Duodenal mucosa (tissue), 2 donors: Measurements from ENCODE around the gene PTDSS2.

Experiments used
- H3K27ac ChIP-seq: one replicate; pipeline ENCODE4 v1.7.0; 2013; ENCODE audit warnings: low read depth, low read length
- H3K27me3 ChIP-seq, 2 donors: one replicate each; pipeline ENCODE4 v1.7.0; 2013; ENCODE audit warnings: low read length in 2 of 2, control low read depth in 1 of 2; ENCODE audit not compliant: insufficient read depth in 2 of 2, control insufficient read depth in 1 of 2
- H3K36me3 ChIP-seq, 2 donors: one replicate each; pipeline ENCODE4 v1.7.0; 2013; ENCODE audit warnings: low read length in 2 of 2, control low read depth in 1 of 2; ENCODE audit not compliant: insufficient read depth in 2 of 2, control insufficient read depth in 1 of 2
- H3K4me1 ChIP-seq, 2 donors: one replicate each; pipeline ENCODE4 v1.7.0; 2013; ENCODE audit warnings: low read length in 2 of 2, control low read depth in 1 of 2; ENCODE audit not compliant: insufficient read depth in 2 of 2, control insufficient read depth in 1 of 2
- H3K4me3 ChIP-seq, 2 donors: one replicate each; pipeline ENCODE4 v1.7.0; 2013; ENCODE audit warnings: low read length in 2 of 2, low read depth in 1 of 2
- H3K9ac ChIP-seq, 2 donors: one replicate each; pipeline ENCODE4 v1.7.0; 2013; ENCODE audit warnings: low read length in 2 of 2, low read depth in 1 of 2
- H3K9me3 ChIP-seq, 2 donors: one replicate each; pipeline ENCODE4 v1.7.0; 2013; ENCODE audit warnings: low read length in 2 of 2, control low read depth in 1 of 2; ENCODE audit not compliant: control insufficient read depth in 1 of 2

Gene PTDSS2

DNA sequence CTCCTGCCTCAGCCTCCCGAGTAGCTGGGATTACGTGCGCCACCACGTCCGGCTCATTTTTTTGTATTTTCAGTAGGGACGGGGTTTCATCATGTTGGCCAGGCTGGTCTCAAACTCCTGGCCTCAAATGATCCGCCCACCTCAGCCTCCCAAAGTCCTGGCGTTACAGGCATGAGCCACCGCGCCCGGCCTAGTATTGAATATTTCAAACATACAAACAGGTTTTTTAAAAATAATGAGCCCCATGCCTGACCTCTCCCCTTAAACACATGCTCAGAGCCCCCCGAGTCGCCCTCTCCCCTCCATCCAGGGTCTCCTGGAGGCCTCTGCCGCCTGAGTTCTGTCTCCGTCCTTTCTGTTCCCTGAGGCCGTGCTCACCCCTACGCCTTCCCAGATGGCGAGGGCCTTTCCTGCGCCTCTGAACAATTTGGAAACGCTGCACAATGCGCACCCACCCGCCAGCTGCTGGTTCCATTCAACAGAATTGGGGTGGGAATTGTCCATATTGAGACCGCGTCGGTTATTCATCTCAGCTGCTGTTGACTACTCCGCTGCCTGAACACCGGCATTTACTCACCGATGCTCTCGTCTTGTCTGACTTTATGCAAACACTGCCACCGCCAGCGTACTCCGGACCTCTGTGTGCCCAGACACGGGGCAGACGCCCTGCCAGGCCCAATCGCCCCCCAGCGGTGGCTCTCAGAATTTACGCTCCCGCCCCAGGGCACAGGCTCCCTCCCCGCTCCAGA is 70.5 kb downstream of the PTDSS2 start:
- Histone ChIP-seq H3K9me3 (no peaks in the 10 kb centered on the region), H3K36me3 (no peaks in the 10 kb centered on the region), H3K4me3 (no peak overlapping the region), H3K9ac (no peak overlapping the region), H3K4me1 (no peaks in the 10 kb centered on the region), H3K27ac (no peak overlapping the region), H3K27me3 (no peaks in the 10 kb centered on the region)

- no peak overlapping the region for H3K27ac ChIP-seq
- H3K4me1 ChIP-seq, result no peaks in the 10 kb centered on the region
- H3K27me3 ChIP-seq, result no peaks in the 10 kb centered on the region
- no peaks in the 10 kb centered on the region for H3K36me3 ChIP-seq
- no peaks in the 10 kb centered on the region for H3K9me3 ChIP-seq
- H3K4me3 ChIP-seq, result no peak overlapping the region
- H3K9ac ChIP-seq, result no peak overlapping the region
Observed at GRCh38 chr11:521177-521688, 71.2 kb downstream of the PTDSS2 start.

- Histone ChIP-seq H3K9me3 (no peaks in the 10 kb centered on the region), H3K9ac (no peak overlapping the region), H3K4me3 (no peak overlapping the region), H3K27me3 (no peaks in the 10 kb centered on the region), H3K27ac (no peak overlapping the region), H3K36me3 (peaks cover 0 to 2% of the 10 kb centered on the region in 2 donors), H3K4me1 (no peaks in the 10 kb centered on the region)
Observed at GRCh38 chr11:526192-526591, 76.1 kb downstream of the PTDSS2 start.

DNA sequence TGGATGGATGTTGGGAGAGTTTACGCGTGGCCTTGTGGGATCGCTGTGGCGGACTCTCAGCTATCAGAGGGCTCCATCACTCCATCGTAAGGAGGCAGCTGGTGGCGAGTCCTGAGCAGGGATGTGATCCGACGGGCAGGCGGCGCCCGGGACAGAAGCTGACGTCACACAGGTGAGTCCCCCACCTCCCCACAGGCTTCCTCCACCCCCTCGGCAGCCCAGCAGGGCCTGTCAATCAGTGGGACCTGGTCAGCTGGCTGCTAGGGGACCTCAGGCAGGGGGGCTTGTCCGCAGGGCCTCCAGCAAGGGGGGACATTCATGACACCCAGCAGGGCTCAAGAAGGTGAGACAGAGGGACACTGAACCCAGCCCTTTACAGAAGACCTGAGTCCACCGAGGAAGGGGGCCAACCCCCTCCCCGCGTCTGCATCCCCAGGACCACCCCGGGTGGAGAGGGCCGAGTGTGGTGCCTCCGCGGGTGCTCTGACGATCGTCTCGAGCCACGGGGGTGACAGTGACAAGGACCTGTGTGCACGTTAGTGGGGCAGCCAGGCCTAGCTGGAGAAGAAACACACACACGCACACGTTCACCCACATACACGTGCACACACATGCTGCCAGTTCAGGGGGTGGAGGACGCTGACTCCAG is 78.2 kb downstream of the PTDSS2 start:
- H3K27ac ChIP-seq, result no peak overlapping the region
- no peaks in the 10 kb centered on the region for H3K9me3 ChIP-seq
- no peak overlapping the region for H3K4me3 ChIP-seq
- H3K4me1 ChIP-seq, result peaks cover 0 to under 1% of the 10 kb centered on the region in 2 donors
- H3K27me3 ChIP-seq, result no peaks in the 10 kb centered on the region
- H3K9ac ChIP-seq, result no peak overlapping the region
- H3K36me3 ChIP-seq, result peaks cover 11 to 16% of the 10 kb centered on the region in 2 donors

DNA sequence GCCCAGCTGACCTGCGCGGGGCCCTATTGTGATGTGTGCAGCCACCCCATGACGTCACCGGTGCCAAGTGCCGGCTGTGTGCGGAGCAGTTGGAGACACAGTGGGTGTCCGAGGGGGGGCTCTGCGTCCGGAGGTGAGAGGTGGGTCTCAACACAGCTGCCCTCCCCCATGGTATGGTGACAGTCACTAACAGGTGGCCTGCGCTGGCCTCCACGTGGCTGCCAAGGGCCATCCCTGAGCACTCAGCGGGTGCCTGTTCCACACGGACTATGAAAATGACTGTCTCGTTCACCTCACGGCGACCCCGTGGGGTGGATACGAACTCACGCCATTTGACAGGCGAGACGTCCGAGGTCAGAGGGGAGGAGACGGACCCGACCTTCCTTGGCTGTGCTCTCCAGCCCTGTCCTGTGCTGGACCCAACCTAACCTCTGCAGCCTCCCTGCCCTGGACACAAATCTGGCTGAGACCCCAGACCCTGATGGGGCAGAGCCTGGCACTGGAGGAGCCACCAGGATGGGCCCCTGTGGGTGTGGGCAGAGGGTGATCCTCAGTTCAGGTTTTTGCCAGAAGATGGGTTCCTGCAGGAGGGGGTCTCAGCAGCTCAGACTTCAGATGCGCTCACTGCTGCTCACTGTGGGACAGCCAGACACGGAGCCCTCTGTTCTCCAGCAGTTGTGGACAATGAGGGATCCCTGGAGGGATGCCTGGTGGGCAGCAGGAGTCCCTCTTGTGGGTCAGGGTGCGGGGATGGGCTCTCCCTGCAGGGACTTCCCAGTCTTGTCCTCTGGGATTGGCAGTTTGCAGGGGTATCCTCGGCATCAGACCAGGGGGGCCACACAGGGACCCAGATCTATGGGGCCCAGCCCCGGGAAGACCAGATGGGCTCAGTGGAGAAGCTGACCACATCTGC is 79.0 kb downstream of the PTDSS2 start:
- H3K9ac ChIP-seq, result no peak overlapping the region
- H3K9me3 ChIP-seq, result no peaks in the 10 kb centered on the region
- H3K4me1 ChIP-seq, result peaks cover 6 to 8% of the 10 kb centered on the region in 2 donors
- H3K27ac ChIP-seq, result no peak overlapping the region
- H3K4me3 ChIP-seq, result no peak overlapping the region
- H3K36me3 ChIP-seq, result peaks cover 11 to 20% of the 10 kb centered on the region in 2 donors
- no peaks in the 10 kb centered on the region for H3K27me3 ChIP-seq

DNA sequence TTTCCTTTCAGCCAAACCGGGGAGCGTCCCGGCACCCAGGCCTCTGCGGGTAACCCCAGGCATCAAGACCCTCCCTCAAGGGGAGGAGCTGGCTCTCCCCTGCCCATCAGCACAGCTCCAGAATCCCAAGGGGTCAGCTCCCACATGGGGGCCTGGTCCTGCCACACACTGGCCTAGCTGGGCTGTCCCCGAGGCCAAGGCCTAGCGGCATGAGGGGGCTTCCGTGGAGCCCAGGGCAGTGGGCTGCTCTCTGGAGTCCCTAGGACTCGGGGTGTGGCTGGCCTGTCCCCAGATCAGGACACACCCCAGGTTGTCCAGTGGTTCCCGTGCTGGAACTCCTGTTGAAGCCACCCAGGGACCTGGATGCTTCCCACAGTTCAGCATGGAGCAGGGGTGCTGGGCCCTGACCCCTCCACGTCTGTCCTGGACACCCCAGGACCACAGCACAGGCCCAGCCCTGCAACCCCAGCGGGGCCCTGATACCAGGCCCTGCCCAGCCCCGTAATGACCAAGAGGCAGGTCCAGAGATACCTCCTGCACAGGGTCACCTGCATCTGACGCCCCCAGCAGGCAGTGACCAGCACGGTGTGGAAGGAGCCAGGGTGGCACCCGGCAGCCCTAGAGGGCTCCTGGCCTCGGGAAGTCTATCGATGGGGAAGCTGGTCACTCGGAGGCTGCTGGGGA is 79.8 kb downstream of the PTDSS2 start:
- Histone ChIP-seq H3K9ac (no peak overlapping the region), H3K9me3 (no peaks in the 10 kb centered on the region), H3K4me1 (peaks cover 10 to 15% of the 10 kb centered on the region in 2 donors), H3K27ac (no peak overlapping the region), H3K4me3 (no peak overlapping the region), H3K36me3 (peaks cover 11 to 20% of the 10 kb centered on the region in 2 donors), H3K27me3 (no peaks in the 10 kb centered on the region)

GRCh38 chr11:530960-531831 is 81.1 kb downstream of the PTDSS2 start:
- Histone ChIP-seq H3K4me1 (peaks cover 10 to 18% of the 10 kb centered on the region in 2 donors), H3K9me3 (no peaks in the 10 kb centered on the region), H3K27ac (no peak overlapping the region), H3K4me3 (no peak overlapping the region), H3K9ac (no peak overlapping the region), H3K36me3 (peaks cover 11 to 20% of the 10 kb centered on the region in 2 donors), H3K27me3 (no peaks in the 10 kb centered on the region)

DNA sequence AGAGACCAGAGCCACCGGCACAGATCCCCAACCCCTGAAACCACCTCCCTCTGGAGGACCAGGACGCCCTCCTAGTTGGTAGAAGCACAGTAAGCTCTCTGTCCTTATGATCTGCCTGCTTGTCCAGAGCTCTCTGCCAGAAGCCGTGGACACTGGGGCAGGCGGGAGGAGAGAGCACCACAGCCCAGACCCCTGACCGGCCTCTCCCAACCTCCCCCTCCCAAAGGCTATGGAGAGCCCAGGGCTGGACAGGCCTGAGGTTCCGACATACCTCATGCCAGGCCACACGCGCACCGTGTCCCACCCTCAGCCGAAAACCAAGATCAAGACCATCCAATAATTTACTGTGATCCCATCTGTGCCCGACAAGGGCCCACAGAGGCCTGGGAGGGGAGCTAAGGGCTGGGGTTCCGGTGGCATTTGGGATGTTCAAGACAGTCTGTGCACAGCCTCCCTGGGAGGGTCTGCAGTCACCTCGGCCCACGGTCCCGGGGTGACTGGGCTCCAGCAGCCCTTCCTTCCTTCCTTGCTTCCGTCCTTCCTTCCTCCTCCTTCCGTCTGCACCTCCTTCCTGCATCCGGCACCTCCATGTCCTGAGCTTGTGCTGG is 81.9 kb downstream of the PTDSS2 start:
- H3K27me3 ChIP-seq, result no peaks in the 10 kb centered on the region
- no peak overlapping the region for H3K9ac ChIP-seq
- H3K4me3 ChIP-seq, result no peak overlapping the region
- no peaks in the 10 kb centered on the region for H3K9me3 ChIP-seq
- H3K36me3 ChIP-seq, result peaks cover 11 to 20% of the 10 kb centered on the region in 2 donors
- H3K27ac ChIP-seq, result no peak overlapping the region
- peaks cover 10 to 26% of the 10 kb centered on the region in 2 donors for H3K4me1 ChIP-seq
